NCI-H146 treated with DMSO at 0.1 percent for 48 hours (cell line): ENCODE results near the gene ATXN7.

Experiments used
- DNase-seq: peaks from one replicate; lab custom pipeline; 2025; ENCODE audit not compliant: unreplicated experiment; lab: John Stamatoyannopoulos, UW

Gene ATXN7

DNA sequence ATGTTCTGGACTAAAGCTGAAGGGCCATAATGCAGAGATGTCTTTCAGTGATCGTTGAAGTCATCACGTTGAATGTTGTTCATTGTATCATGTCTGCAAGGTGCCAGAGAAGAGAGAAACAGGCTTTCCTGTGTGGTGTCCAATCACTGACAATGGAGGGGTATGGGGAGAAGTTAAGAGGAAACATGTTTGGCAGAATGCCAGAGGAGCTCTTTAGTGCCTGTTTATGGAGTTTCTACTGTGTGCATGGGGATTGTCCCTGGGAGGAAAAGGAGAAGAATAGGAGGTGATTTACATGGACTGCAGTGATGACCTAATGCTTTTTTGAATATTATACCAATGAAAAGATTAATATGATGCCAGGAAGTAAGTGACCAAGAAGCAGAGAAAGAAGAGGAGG, 36.8 kb downstream of the ATXN7 start:
- no peak for DNase-seq

DNA sequence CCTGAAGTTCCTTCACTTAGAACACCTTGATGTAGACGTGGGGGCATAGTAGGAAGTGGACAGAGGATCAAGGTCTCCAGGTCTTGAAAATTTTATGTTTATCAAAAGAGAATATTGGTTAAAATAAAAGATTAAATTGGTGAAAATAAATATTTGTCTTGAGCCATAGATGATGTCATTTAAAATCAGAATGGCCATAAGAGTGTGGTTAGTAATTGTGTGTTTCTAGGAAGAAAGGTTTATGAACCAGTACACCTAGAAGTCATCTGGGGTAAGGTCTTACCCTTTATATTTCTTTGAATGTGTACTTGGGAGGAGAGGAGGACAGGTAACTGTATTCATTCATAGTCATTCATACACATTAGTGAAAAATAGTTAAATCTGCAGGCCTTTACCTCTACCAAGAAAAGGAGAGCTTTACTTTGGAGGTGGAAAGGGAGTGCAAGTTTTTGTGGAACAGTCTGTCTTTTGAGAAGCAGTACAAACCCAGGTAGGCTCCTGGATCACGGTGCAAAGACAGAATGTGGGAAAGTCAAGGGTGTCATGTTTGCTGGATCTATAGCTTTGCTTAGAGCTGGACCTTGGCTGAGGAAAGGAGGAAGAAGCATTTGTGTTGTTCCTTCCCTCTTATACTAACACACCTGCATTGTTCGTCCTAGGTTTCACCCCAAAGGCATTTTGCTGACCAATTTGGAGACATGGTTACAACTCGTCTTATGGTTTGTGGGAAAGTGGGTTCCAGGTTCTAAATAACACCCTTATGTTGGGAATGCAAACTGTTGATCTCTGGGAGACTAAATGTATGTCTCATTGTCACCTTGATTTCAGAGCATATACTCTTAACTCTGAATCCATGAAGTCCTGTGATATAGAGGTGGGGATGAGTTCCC, 42.3 kb downstream of the ATXN7 start:
- no peak for DNase-seq

DNA sequence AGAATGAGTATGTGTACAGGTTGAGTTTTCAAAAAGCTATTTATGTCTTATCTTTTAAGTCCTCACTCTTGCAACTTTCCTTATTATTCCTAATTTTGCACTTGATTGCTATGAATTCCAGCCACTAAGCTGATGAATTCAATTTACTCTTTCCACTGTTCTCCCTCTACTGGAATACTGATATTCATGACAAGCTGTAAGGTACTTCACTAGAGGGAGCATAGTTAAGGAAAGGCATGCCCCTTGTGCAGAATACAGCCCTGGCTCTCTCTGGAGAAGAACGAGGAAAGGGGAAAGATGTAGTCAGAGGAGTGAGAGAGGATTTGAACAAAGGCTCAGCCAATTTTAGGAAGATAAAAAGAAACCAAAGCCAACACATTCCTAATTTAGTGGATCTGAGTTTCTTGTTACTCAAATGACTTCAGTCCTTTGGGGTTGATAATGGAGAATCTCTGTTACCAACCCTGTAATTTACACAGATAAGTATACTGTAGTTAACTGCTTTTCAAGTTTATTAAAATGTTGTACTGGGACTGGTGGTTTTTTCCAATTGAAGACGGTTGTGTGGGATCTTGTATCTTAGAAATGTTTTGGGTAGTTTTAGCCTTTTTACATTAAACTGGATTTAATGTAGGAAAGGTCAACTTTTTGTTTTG, 44.5 kb downstream of the ATXN7 start:
- DNase-seq: no peak

DNA sequence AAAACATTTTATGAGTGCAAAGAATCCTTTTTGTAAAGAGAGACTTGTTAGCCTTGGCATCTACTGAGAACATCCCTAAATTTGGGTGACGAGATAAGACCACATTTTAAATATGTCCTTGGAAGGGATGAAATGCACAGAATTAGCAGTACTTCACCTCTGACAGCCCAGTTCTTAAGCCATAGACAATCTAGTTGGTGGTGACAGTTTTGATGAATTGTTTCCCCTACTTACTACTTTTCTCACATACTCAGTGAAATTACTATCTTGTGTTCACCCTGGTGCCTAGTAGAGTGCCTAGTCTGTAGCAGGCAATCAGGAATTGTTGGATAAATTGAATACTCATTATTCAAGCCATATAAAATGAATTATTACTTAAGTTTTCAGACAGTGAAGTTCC, 45.1 kb downstream of the ATXN7 start:
- no peak for DNase-seq

DNA sequence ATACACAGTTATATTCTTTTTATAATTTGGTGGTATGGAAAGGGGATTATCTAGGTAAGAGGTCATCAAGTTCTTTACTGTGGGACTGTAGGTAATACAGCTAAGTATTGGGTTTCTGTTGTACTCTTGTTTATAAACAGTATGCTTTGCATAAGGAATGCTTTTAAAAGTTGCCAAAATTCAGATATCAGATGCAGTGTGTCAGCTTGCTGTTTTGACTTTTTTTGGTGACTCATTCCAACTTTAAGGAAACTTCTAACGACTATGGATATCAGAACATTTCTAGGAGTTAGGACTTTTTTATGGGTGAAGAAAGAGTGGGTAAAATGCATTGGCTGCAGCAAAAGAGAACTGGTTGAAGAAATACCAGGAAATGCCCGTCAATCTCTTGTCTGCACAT, 45.8 kb downstream of the ATXN7 start:
- DNase-seq: no peak

DNA sequence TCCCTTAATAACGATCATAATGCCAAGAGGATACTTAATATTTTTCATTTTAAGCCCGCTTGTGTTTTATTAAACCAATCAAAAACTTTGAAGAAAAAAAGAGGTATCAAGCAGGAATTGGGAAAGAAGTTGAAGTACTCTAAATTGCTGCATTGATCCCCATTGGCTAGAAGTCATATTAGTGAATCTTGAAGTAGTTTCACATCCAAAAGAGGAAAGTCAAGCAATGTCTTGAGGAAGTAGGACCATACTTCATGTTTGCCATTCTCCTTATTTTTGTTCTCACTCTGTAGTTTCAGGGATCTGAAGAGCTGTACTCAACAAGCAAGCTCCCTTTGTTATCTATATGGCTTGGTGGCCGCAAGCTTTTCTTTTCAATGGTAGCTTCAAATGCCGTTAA, 46.3 kb downstream of the ATXN7 start:
- no peak for DNase-seq

DNA sequence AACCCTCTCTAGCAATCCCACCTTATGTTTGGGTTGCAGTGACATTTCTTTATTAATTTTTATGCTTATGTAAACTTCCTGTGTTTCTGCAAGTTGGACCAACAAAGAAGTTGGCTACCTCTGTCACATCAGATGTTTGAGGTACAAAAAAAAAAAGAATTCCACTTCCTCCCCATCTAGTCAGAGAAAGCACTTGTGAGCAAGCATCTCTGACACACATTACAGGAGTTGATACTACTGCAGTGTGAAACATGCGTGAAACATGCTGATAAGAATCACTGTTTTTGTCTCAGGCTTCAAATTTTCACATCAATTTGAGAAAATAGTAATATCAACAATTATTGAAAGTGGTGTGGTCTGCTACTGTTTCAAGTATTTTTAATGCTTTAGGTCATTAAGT, 47.2 kb downstream of the ATXN7 start:
- DNase-seq: no peak

DNA sequence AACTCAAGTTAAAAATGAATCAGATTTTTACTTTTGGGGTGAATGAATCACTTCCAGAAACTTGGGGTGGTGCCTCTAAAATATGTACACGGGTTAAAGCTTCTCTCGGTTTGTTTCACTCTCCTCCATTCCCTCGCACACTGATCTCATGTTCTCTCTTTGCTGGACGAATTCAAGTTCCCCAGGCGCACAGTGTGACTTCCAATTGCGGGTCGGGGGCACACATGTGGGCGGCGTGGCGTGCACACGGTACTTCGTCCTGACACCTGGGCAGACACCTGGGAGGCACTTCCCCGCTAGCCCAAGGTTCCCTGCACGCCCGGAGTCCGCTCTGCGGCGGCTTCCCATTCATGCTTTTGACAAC, 47.8 kb downstream of the ATXN7 start:
- no peak for DNase-seq

DNA sequence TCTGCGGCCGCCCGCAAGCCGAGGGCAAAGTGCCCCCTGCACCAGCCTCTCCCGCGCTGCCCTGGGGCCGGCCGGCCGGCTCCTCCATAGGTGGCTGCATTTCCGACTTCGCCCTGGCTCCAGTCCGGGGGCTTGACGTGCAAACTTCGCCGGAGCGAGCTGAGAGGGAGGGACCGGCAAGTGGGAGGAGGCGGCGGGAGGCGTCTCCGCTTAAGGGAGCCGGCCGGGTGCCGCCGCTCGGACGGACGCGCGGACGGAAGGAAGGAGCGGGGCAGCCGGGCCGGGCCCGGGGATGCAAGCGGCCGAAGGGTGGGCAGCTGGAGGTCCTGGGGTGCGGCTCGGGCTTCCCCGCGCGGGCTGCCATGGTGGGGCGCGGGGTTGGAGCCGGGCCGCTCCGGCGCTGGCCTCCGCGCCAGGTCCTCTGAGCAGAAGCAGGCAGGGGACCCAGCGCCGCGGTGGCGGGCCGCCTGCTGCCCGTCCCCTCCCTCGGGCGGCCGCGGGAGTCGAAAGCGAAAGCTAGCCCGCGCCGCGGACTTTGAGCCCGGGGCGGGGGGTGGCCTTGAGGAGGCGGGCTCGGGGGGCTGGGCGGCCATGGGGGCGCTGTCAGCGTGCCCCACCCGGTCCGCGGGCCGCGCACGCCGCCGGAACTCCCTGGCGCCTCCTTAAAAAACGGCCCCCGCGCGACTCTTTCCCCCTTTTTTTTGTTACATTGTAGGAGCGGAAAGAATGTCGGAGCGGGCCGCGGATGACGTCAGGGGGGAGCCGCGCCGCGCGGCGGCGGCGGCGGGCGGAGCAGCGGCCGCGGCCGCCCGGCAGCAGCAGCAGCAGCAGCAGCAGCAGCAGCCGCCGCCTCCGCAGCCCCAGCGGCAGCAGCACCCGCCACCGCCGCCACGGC, 48.5 kb downstream of the ATXN7 start, which contains the start of gene SCAANT1:
TSS of gene SCAANT1 (minus strand) at position 511 of the 895 bp plus-strand sequence.
- peak; percentile 52 for DNase-seq

DNA sequence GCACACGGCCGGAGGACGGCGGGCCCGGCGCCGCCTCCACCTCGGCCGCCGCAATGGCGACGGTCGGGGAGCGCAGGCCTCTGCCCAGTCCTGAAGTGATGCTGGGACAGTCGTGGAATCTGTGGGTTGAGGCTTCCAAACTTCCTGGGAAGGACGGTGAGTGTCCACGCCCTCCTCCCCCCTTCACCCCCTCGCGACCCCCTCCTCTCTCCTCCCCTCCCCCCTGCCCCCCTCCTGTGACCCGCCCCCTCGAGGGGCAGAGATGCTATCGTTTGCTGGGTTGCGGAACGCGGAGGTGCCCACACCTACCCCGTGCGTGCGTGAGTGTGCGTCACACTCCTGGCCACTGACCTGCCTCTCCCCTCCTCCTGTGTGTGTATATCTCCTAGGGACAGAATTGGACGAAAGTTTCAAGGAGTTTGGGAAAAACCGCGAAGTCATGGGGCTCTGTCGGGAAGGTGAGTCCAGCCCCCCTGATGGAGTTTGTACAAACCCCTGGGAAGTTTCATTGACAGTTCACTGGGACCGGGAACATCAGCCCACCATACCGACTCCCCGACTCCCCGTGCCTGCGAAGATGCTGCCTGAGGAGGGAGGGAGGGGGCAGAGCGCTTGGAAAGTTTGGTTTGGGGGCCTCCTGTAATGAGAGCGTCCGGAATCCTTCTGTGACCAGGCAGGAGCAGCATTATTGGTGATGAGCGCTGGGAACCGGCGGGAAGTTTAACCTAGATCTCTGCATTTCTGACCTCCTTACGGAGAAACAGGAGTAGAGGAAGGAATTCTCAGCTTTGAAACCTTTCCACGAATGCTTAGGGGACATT, 49.3 kb downstream of the ATXN7 start:
- DNase-seq: no peak

DNA sequence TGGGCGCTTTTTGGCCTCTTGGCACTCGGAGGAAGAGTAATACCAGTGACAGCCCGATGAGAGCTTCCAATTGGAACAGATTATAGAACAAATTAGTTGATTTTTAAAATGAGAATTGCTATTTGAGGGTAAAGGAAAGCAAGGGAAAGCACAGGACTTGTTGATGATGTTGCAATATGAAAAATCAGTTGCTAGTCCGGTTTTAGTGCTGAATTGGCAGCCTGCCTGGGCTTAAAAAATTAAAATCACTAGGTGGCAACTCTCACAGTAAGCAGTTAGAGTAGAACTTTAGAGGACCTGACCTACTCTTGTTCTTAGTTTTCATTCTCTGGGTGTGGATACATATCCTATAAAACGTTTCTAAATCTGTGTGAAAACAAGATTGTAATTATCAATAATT, 50.6 kb downstream of the ATXN7 start:
- no peak for DNase-seq

DNA sequence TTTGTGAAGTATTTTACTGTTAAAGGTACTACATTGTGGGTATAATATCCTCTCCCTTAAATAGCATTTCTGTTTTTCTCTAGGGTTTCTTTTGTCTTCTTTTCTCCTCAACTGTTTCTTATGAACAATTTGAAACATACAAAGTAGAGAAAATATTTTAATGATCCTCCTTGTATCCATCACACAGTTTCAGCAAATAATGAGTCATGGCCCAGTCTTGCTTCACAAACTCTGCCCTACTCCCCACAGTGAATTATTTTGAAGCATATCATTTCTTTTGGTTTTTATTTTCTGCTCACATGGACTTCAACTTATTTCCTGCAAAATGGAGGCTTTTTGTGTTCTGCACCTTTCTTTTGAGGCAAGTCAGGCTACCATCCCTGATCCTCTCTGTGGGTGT, 54.7 kb downstream of the ATXN7 start:
- DNase-seq: no peak

DNA sequence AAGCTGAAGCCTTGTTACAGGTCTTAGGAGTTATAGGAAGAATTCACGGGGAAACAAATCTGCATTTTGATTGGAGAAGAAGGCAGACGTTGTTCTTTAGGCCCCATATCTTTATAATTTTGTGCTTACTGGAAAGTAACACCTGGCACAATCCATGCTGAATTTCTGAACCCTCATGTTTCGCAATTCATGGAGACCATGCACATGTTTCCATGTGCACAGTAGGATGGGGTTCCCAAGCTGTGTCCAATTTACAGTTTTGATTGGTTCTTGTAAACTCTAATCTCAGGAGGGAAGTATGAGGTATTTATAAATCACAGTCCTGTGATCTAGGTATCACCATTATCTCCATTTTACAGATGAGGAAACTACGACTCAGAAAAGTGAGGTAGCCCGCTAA, 56.3 kb downstream of the ATXN7 start:
- DNase-seq: no peak

DNA sequence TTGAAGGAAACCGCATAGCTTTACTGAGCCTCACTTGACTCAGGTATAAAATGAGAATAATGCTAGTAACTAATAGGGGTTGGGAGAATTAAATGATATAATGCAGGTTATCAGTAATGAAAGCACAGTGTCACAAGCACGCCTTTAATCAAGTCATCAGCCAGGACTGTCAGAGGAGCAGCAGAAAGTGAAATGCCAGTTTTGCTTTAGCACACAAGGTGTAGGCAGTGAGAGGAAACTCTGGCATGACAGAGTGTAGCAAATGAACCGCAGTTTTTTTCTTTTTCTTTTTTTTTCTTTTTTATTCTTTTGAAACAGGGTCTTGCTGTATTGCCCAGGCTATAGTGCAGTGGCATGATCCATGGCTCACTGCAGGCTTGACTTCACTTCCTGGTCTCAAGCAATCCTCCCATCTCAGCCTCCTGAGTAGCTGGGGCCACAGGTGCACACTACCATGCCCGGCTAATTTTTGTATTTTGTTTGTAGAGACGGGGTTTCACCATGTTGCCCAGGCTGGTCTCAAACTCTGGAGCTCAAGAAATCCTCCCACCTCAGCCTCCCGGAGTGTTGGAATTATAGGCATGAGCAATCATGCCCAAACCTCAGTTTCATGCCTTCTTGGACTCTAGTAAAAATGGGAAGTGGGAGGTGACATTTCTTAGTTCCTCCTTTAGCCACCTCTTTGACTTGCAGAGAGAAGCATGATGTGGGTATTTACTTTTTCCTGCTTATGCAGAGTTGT, 58.2 kb downstream of the ATXN7 start:
- DNase-seq: no peak

DNA sequence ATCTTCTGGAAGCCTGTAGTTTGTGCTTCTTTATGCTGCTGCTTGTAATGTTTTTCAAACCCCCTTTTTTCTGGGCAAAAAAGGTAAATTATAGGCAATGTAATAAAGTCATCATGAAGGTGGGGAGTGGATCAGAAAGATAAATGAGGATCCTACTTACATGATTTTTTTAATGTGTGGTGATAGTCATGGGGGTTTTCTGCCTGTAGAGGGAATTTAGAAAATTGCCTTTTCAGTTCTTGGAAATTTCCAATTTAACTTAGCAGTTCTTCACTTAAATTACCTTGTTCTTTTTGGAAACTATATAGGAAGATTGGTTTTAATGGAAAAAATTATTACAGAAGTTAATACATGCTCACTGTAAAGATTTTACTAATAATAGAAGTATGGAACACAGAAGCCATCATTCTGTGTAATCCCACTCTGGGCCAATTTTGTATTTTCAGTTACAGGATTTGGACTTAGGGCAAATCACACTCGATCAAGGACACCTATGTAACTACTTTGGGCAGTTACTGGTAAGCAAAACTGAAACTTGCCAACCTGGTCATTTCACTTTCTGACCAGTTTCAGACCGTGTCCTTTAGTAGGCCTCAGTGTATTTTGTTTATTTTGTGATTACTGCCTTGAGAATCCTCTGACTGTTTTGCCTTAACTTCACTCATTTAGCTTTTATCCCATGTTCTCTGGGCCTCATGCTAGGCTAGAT, 59.0 kb downstream of the ATXN7 start:
- DNase-seq: no peak

DNA sequence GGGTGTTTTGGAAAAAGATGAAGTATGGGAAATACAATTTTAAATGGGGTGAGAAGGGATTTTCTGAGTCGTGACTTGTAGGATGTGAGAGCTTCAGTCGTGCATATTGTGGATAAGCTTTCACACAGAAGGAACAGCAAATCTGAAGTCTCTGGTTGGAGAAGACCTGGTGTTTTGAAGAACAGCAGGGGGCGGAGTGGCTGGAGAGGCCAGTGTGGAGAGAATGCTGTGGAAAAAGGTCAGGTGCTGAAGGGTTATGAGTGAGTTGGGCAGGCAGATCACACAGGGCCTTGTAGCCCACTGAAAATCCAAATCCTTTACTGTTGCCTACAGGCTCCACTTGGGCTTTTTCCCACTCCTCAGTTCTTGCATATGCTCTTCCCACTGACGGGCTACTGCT, 62.6 kb downstream of the ATXN7 start:
- no peak for DNase-seq

DNA sequence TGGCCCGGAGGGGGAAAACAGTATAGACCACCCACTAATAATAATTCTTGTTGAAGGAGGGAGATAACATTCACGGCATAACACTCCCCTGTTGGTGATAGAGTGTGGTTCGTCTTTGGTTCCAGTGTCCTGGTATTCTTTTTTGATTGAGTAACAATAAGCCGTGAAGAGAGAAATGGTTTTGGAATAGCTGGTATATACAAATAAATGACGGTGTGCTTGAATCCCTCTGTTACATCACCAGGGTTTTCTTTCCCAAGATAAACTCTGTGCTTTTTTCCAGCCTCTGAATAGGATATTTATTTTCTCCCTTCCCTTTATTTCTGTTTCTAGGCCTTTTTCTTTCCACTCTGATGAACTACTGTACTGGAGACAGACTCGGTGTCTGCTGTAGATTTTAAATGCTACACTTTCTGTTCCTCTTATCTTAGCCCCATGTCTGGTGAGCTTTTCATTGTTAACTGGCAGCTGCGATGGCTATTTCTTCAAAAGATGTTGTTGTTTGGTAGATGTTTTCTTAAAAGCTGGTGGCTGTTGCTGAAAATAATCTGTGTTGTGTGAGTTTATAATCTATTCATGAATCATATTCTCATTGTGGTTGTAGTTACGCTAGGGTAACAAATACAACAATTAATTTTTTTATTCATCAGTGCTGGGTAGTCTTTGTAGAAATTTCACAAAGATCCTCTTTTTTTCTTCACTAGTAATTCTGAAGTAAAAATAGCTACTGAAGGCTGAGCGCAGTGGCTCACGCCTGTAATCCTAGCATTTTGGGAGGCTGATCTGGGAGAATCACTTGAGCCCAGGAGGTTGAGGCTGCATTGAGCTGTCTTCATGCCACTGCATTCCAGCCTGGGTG, 64.0 kb downstream of the ATXN7 start:
- DNase-seq: peak; percentile 21

DNA sequence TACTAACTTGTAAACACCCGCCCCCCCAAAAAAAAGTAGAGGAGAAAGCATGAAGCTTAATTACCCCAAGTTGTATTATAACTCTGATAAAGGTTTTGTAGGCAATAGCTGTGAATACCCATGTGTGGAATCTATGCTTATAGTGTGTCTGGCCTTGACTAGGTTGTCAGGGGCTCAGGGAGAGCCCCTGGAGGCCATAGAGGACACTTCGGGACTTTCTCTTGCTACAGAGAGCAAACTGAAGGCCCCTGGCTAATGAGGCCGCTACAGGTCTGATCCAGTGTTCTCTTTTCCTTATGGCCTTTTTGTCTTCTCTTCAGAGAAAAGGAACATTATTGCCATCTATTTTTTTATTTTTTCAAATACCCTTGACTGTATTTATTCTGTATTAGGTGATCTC, 67.6 kb downstream of the ATXN7 start:
- DNase-seq: no peak
